K562 (cell line): Measurements from ENCODE around the gene DUSP10. TPM values are rescaled to one million over a fixed set of nuclear protein-coding genes. Genes with fewer than 3 reads are reported as not detected.
A peak's percentile ranks its signal among the peaks of the same experiment; 100 is the strongest.

Source experiments
- CEBPG ChIP-seq, 3 experiments: fragments of 200-800 bp in 1 of 3; sonication (Bioruptor generic) in 1 of 3; sonication (generic) in 1 of 3; formaldehyde crosslinking in 1 of 3; IDR thresholded peaks in 2 of 3; conservative IDR thresholded peaks in 1 of 3; 2 replicates each; pipeline versions ENCODE4 v1.6.1 to v1.8.0; 2016 to 2022; ENCODE audit warnings: missing compliant biosample characterization in 2 of 3, missing genetic modification characterization in 2 of 3, mild to moderate bottlenecking in 1 of 3, missing genetic modification reagents in 1 of 3
- EGR1 ChIP-seq: fragments of 450-650 bp; conservative IDR thresholded peaks from 2 replicates; pipeline ENCODE4 v1.6.1; 2017; ENCODE audit warnings: mild to moderate bottlenecking
- HIVEP1 ChIP-seq: fragments of 250-450 bp; sonication (Bioruptor Pico); IDR thresholded peaks from 2 replicates; pipeline ENCODE4 v1.4.0; 2020; ENCODE audit warnings: mild to moderate bottlenecking
- MECOM ChIP-seq: fragments of 250-450 bp; sonication (Bioruptor Pico); IDR thresholded peaks from 2 replicates; pipeline ENCODE4 v1.8.0; 2022; ENCODE audit warnings: inconsistent platforms
- MEF2A ChIP-seq: IDR thresholded peaks from 2 replicates; pipeline ENCODE4 v1.6.1; 2011; ENCODE audit warnings: low read depth, mild to moderate bottlenecking, low read length, moderate library complexity; ENCODE audit not compliant: control insufficient read depth
- MXI1 ChIP-seq: IDR thresholded peaks from 2 replicates; pipeline ENCODE4 v1.6.1; 2011; ENCODE audit warnings: low read depth, mild to moderate bottlenecking, improper control_type of control experiment, low read length
- NR4A1 ChIP-seq, 2 experiments: fragments of 250-450 bp in 1 of 2; fragments of 450-650 bp in 1 of 2; sonication (Bioruptor Pico) in 1 of 2; IDR thresholded peaks; 2 replicates each; pipeline versions ENCODE4 v1.4.0 to v1.6.1; 2016 to 2020; ENCODE audit warnings: mild to moderate bottlenecking in 2 of 2, missing compliant biosample characterization in 1 of 2, missing genetic modification characterization in 1 of 2, moderate library complexity in 1 of 2
- PTRF ChIP-seq: fragments of 450-650 bp; IDR thresholded peaks from 2 replicates; pipeline ENCODE4 v1.6.1; 2016; ENCODE audit warnings: mild to moderate bottlenecking, missing genetic modification characterization, missing compliant biosample characterization
- SIN3B ChIP-seq: fragments of 450-650 bp; IDR thresholded peaks from 2 replicates; pipeline ENCODE4 v1.6.1; 2017; ENCODE audit warnings: low read depth, mild to moderate bottlenecking, moderate library complexity
- SMARCA5 ChIP-seq: fragments of 450-650 bp; IDR thresholded peaks from 2 replicates; pipeline ENCODE4 v1.6.1; 2016
- ZKSCAN8 ChIP-seq: fragments of 200-800 bp; sonication (Bioruptor generic); IDR thresholded peaks from 2 replicates; pipeline ENCODE4 v1.6.1; 2016; ENCODE audit warnings: missing genetic modification characterization, missing compliant biosample characterization
- ZNF232 ChIP-seq: sonication (generic); formaldehyde crosslinking; IDR thresholded peaks from 2 replicates; pipeline ENCODE4 v1.8.0; 2022; ENCODE audit warnings: mild to moderate bottlenecking, missing genetic modification reagents
- ZNF77 ChIP-seq: fragments of 250-450 bp; sonication (Bioruptor Pico); IDR thresholded peaks from 2 replicates; pipeline ENCODE4 v1.5.0; 2020
- polyA plus RNA-seq, 8 experiments: library from polyadenylated mRNA; depleted of rRNA in 4 of 8; stranded (reverse) in 5 of 8; unstranded in 3 of 8; fragments of >200 nt; fragmentation: Nextera tagmentation in 2 of 8; fragmentation: Illumina TruSeq in 1 of 8; extraction: Ambion mirVana in 2 of 8; extraction: Trizol in 1 of 8; gene quantifications; 2 replicates each; pipeline versions ENCODE4 v1.2.1 to v1.2.3, GENCODE V29; 2011 to 2014; ENCODE audit warnings: inconsistent platforms in 1 of 8, missing spikeins in 1 of 8
- total RNA-seq, 7 experiments: library from RNA; depleted of rRNA in 6 of 7; stranded (reverse); fragments of >200 nt in 6 of 7; fragmentation: Illumina TruSeq in 2 of 7; extraction: Trizol in 2 of 7; gene quantifications; 2 replicates each; pipeline versions ENCODE4 v1.2.1 to v1.2.3, GENCODE V29; 2011 to 2021; ENCODE audit warnings: low replicate concordance in 1 of 7
- TF ChIP-seq, protein P1 (sequence below): fragments of 450-650 bp; formaldehyde crosslinking; IDR thresholded peaks from 2 replicates; pipeline ENCODE4 v1.4.0; 2020; ENCODE audit warnings: mild to moderate bottlenecking
- TF ChIP-seq, protein P2 (sequence below): IDR thresholded peaks from 2 replicates; pipeline ENCODE4 v1.6.1; 2011; ENCODE audit warnings: borderline replicate concordance, low read depth, mild to moderate bottlenecking, moderate library complexity, low read length; ENCODE audit not compliant: insufficient read depth, poor library complexity, severe bottlenecking
- TF ChIP-seq, protein P3 (sequence below): fragments of 200-400 bp; formaldehyde crosslinking; IDR thresholded peaks from 2 replicates; pipeline ENCODE4 v1.6.1; 2017; ENCODE audit warnings: mild to moderate bottlenecking, low read depth, low read length, moderate library complexity
- TF ChIP-seq, protein P4 (sequence below), 3 experiments: fragments of 200-800 bp in 1 of 3; fragments of 250-450 bp in 1 of 3; fragments of 450-650 bp in 1 of 3; sonication (Bioruptor Pico) in 1 of 3; sonication (Bioruptor generic) in 1 of 3; formaldehyde crosslinking in 1 of 3; IDR thresholded peaks; 2 replicates each; pipeline versions ENCODE4 v1.6.1 to v1.8.0; 2016 to 2022; ENCODE audit warnings: mild to moderate bottlenecking in 2 of 3, missing genetic modification characterization in 2 of 3, missing compliant biosample characterization in 1 of 3, moderate library complexity in 1 of 3

Gene DUSP10
- total and polyA plus RNA-seq, 9 of the 15 experiments (the other 6 are each of a cell fraction or from before 2014, with no cell fraction given) = 1.7 to 8.3 (median 6.1) TPM

DNA sequence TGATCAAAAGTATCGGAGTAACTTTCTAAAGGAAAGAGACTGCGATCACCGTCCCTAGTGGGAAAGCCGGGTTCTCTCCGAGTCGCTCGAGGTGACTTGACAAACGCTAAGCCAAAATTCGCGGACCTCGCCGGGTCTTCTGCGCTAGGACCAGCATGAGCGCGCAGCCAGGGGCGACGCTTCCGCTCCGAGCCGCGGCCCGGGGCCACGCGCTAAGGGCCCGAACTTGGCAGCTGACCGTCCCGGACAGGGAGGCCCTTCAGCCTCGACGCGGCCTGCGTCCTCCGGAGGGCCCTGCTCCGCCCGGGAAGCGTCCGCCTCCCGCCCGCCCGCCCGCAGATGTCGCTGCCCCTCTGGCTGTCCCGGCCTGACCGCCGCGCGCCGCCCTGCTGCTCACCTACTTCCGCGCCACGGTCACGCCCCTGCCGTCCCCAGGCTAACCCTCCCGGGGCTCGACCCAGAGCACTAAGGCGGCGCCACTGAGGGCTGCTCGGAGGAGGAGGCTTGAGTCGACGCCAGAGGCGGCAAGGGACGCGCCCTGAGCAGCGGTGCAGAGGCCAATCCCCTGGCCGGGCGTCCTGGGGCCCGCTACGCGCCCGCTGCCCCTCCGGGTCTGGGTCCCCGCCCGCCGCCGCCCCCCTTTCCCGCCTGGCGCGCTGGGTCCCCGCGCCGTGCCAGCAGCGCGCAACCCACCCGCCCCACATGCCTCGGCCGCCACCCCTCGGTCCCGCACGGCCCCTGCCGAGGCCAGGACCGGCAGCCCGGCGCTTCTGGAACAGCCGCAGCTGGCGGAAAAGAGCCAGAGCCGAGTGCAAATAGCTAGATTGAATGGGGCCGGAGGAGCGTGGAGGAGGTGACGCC lies 896 bp upstream of the DUSP10 start (continued):
- TF ChIP-seq, protein P1, sequence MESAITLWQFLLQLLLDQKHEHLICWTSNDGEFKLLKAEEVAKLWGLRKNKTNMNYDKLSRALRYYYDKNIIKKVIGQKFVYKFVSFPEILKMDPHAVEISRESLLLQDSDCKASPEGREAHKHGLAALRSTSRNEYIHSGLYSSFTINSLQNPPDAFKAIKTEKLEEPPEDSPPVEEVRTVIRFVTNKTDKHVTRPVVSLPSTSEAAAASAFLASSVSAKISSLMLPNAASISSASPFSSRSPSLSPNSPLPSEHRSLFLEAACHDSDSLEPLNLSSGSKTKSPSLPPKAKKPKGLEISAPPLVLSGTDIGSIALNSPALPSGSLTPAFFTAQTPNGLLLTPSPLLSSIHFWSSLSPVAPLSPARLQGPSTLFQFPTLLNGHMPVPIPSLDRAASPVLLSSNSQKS (CRISPR knock-in tag) = no peak
- TF ChIP-seq CEBPG (CRISPR knock-in tag; IDR thresholded peaks at IDR 0.05) = no peak
- no peak for TF ChIP-seq CEBPG (tag; conservative IDR thresholded peaks at IDR 0.05 in 1 of 2, IDR thresholded peaks at IDR 0.05 in 1 of 2)
- TF ChIP-seq SMARCA5 = no peak
- TF ChIP-seq HIVEP1 (CRISPR knock-in tag) = no peak
- no peak for TF ChIP-seq NR4A1 (CRISPR knock-in tag; IDR thresholded peaks at IDR 0.05)
- TF ChIP-seq NR4A1 (tag; IDR thresholded peaks at IDR 0.05) = no peak
- no peak for TF ChIP-seq PTRF (tag)
- TF ChIP-seq, protein P2, sequence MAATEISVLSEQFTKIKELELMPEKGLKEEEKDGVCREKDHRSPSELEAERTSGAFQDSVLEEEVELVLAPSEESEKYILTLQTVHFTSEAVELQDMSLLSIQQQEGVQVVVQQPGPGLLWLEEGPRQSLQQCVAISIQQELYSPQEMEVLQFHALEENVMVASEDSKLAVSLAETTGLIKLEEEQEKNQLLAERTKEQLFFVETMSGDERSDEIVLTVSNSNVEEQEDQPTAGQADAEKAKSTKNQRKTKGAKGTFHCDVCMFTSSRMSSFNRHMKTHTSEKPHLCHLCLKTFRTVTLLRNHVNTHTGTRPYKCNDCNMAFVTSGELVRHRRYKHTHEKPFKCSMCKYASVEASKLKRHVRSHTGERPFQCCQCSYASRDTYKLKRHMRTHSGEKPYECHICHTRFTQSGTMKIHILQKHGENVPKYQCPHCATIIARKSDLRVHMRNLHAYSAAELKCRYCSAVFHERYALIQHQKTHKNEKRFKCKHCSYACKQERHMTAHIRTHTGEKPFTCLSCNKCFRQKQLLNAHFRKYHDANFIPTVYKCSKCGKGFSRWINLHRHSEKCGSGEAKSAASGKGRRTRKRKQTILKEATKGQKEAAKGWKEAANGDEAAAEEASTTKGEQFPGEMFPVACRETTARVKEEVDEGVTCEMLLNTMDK = peak; percentile 1
- TF ChIP-seq ZNF232 (CRISPR knock-in tag) = no peak
- TF ChIP-seq EGR1 = no peak
- TF ChIP-seq MEF2A = no peak
- TF ChIP-seq ZNF77 (CRISPR knock-in tag) = no peak
- TF ChIP-seq, protein P3, sequence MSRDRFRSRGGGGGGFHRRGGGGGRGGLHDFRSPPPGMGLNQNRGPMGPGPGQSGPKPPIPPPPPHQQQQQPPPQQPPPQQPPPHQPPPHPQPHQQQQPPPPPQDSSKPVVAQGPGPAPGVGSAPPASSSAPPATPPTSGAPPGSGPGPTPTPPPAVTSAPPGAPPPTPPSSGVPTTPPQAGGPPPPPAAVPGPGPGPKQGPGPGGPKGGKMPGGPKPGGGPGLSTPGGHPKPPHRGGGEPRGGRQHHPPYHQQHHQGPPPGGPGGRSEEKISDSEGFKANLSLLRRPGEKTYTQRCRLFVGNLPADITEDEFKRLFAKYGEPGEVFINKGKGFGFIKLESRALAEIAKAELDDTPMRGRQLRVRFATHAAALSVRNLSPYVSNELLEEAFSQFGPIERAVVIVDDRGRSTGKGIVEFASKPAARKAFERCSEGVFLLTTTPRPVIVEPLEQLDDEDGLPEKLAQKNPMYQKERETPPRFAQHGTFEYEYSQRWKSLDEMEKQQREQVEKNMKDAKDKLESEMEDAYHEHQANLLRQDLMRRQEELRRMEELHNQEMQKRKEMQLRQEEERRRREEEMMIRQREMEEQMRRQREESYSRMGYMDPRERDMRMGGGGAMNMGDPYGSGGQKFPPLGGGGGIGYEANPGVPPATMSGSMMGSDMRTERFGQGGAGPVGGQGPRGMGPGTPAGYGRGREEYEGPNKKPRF = no peak
- 0 out of 2 replicates have a peak, but pooled peaks have one; percentile 22 for TF ChIP-seq SIN3B
- TF ChIP-seq, protein P4, sequence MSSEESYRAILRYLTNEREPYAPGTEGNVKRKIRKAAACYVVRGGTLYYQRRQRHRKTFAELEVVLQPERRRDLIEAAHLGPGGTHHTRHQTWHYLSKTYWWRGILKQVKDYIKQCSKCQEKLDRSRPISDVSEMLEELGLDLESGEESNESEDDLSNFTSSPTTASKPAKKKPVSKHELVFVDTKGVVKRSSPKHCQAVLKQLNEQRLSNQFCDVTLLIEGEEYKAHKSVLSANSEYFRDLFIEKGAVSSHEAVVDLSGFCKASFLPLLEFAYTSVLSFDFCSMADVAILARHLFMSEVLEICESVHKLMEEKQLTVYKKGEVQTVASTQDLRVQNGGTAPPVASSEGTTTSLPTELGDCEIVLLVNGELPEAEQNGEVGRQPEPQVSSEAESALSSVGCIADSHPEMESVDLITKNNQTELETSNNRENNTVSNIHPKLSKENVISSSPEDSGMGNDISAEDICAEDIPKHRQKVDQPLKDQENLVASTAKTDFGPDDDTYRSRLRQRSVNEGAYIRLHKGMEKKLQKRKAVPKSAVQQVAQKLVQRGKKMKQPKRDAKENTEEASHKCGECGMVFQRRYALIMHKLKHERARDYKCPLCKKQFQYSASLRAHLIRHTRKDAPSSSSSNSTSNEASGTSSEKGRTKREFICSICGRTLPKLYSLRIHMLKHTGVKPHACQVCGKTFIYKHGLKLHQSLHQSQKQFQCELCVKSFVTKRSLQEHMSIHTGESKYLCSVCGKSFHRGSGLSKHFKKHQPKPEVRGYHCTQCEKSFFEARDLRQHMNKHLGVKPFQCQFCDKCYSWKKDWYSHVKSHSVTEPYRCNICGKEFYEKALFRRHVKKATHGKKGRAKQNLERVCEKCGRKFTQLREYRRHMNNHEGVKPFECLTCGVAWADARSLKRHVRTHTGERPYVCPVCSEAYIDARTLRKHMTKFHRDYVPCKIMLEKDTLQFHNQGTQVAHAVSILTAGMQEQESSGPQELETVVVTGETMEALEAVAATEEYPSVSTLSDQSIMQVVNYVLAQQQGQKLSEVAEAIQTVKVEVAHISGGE (CRISPR knock-in tag; IDR thresholded peaks at IDR 0.05) = peak in 1 of 3 experiments; percentile 84; a peak in 3 of 6 replicates
- TF ChIP-seq ZKSCAN8 (CRISPR knock-in tag) = no peak
- no peak for TF ChIP-seq MXI1
- no peak for TF ChIP-seq MECOM (CRISPR knock-in tag)
